HCT116 (cell line): Measurements from ENCODE around the gene TMEM269. TPM values are rescaled to one million over a fixed set of nuclear protein-coding genes. Genes with fewer than 3 reads are reported as not detected.

Source experiments
- ATAC-seq: fragments of 200-7000 bp; cut with Tn5 transposase; 2 replicates; pipeline ENCODE4 v1.9.1; 2020; ENCODE audit warnings: mild to moderate bottlenecking, moderate library complexity
- BruUV-seq: library from RNA; stranded (reverse); fragments of 400-500 nt; replicated peaks from 2 replicates; lab custom pipeline; 2021; lab: Mats Ljungman, UMichigan
- CTCF ChIA-PET: fragments of 300-600 bp; sonication (Branson Sonifier 250); formaldehyde crosslinking; loops from one replicate; lab custom pipeline; 2021; ENCODE audit warnings: antibody characterized with exemption; lab: Charles Lee
- POLR2A ChIA-PET: fragments of 300-600, 350-600 bp; sonication (Branson Sonifier 250); formaldehyde crosslinking; loops from one replicate; lab custom pipeline; 2021; ENCODE audit warnings: antibody characterized with exemption; lab: Charles Lee
- RAD21 ChIA-PET, 2 experiments: fragments of 300-600 bp; sonication (Branson Sonifier 250); formaldehyde crosslinking; loops; one replicate each; lab custom pipeline; 2023; ENCODE audit warnings: low total read pairs in 2 of 2; ENCODE audit not compliant: uncharacterized antibody in 2 of 2, unreplicated experiment in 2 of 2, low non-redundant PET in 1 of 2; lab: Charles Lee
- DNase-seq: peaks from one replicate; pipeline ENCODE4 v3.0.0-alpha.2; 2010; ENCODE audit warnings: low read depth, low spot score
- H2AFZ ChIP-seq: fragments of 200-600 bp; shearing (Covaris generic), sonication (generic); 2 replicates; pipeline ENCODE4 v1.6.1; 2017; ENCODE audit warnings: low read depth, mixed run types, mixed read lengths, antibody characterized with exemption, low read length; ENCODE audit not compliant: poor library complexity, severe bottlenecking
- H3K27ac ChIP-seq: 2 replicates; pipeline ENCODE4 v1.5.1; 2012; ENCODE audit warnings: low read depth, low read length
- H3K27me3 ChIP-seq: fragments of 200-600 bp; sonication (generic); 2 replicates; pipeline ENCODE4 v1.6.1; 2016; ENCODE audit warnings: mixed run types, low read length, mixed read lengths; ENCODE audit not compliant: insufficient read depth
- H3K36me3 ChIP-seq, 2 experiments: fragments of 200-500 bp in 1 of 2; fragments of 200-600 bp in 1 of 2; sonication (Bioruptor generic) in 1 of 2; sonication (generic) in 1 of 2; 2 replicates each; pipeline versions ENCODE4 v1.5.1 to v1.6.1; 2014 to 2016; ENCODE audit warnings: low read length in 2 of 2, inconsistent platforms in 1 of 2, mixed read lengths in 1 of 2, mixed run types in 1 of 2; ENCODE audit not compliant: insufficient read depth in 2 of 2, control insufficient read depth in 1 of 2
- H3K4me1 ChIP-seq, 2 experiments: fragments of 200-600 bp in 1 of 2; sonication (generic) in 1 of 2; 2 replicates each; pipeline versions ENCODE4 v1.5.1 to v1.6.1; 2012 to 2017; ENCODE audit warnings: low read length in 2 of 2, inconsistent platforms in 1 of 2, mild to moderate bottlenecking in 1 of 2, mixed read lengths in 1 of 2, mixed run types in 1 of 2, moderate library complexity in 1 of 2; ENCODE audit not compliant: insufficient read depth in 2 of 2, control insufficient read depth in 1 of 2
- H3K4me2 ChIP-seq: fragments of 200-600 bp; sonication (generic); 2 replicates; pipeline ENCODE4 v1.6.1; 2017; ENCODE audit warnings: mixed run types, low read length, mixed read lengths
- H3K4me3 ChIP-seq, 2 experiments: fragments of 200-600 bp in 1 of 2; sonication (generic) in 1 of 2; replicated peaks in 1 of 2; 2 replicates each; pipeline ENCODE4 v1.5.1; 2011 to 2016; ENCODE audit warnings: low read length in 2 of 2, control low read depth in 1 of 2, low read depth in 1 of 2, mild to moderate bottlenecking in 1 of 2, mixed read lengths in 1 of 2, mixed run types in 1 of 2
- H3K79me2 ChIP-seq: fragments of 200-600 bp; sonication (generic); 2 replicates; pipeline ENCODE4 v1.6.1; 2017; ENCODE audit warnings: mild to moderate bottlenecking, mixed run types, low read length, moderate library complexity, mixed read lengths; ENCODE audit not compliant: insufficient read depth
- H3K9ac ChIP-seq: fragments of 200-600 bp; sonication (generic); 2 replicates; pipeline ENCODE4 v1.6.1; 2016; ENCODE audit warnings: low read length, mixed read lengths
- H3K9me2 ChIP-seq: fragments of 200-600 bp; sonication (generic), shearing (Covaris generic); 2 replicates; pipeline ENCODE4 v1.6.1; 2017; ENCODE audit warnings: mixed run types, mild to moderate bottlenecking, moderate library complexity; ENCODE audit not compliant: insufficient read depth
- H3K9me3 ChIP-seq, 2 experiments: fragments of 200-500 bp in 1 of 2; fragments of 200-600 bp in 1 of 2; sonication (Bioruptor generic) in 1 of 2; sonication (generic) in 1 of 2; 2 replicates each; pipeline ENCODE4 v1.6.1; 2014 to 2017; ENCODE audit warnings: low read length in 2 of 2, mixed read lengths in 2 of 2, inconsistent platforms in 1 of 2, low read depth in 1 of 2, mild to moderate bottlenecking in 1 of 2, mixed run types in 1 of 2, moderate library complexity in 1 of 2; ENCODE audit not compliant: control insufficient read depth in 1 of 2, insufficient read depth in 1 of 2
- H4K20me1 ChIP-seq: fragments of 200-600 bp; sonication (generic), shearing (Covaris generic); 2 replicates; pipeline ENCODE4 v1.6.1; 2017; ENCODE audit warnings: mixed run types, mild to moderate bottlenecking, moderate library complexity; ENCODE audit not compliant: insufficient read depth
- EGR1 ChIP-seq: IDR thresholded peaks from 2 replicates; pipeline ENCODE4 v1.6.1; 2012; ENCODE audit warnings: low read depth
- ELF1 ChIP-seq: IDR thresholded peaks from 2 replicates; pipeline ENCODE4 v1.6.1; 2012; ENCODE audit warnings: low read depth, borderline replicate concordance
- EZH2 ChIP-seq: fragments of 200-600 bp; sonication (generic); IDR thresholded peaks from 2 replicates; pipeline ENCODE4 v1.6.1; 2017; ENCODE audit warnings: antibody characterized with exemption, mixed run types
- EZH2phosphoT487 ChIP-seq: fragments of 200-600 bp; IDR thresholded peaks from 2 replicates; pipeline ENCODE4 v1.6.1; 2018; ENCODE audit warnings: antibody characterized with exemption, borderline replicate concordance
- JUND ChIP-seq: IDR thresholded peaks from 2 replicates; pipeline ENCODE4 v1.6.1; 2012
- POLR2AphosphoS5 ChIP-seq: IDR thresholded peaks from 2 replicates; pipeline ENCODE4 v1.6.1; 2011; ENCODE audit warnings: mild to moderate bottlenecking, low read depth, low read length, moderate library complexity
- SP1 ChIP-seq: IDR thresholded peaks from 2 replicates; pipeline ENCODE4 v1.6.1; 2012; ENCODE audit warnings: low read depth
- SRF ChIP-seq: IDR thresholded peaks from 2 replicates; pipeline ENCODE4 v1.6.1; 2012; ENCODE audit warnings: low read depth
- TCF7L2 ChIP-seq: IDR thresholded peaks from 2 replicates; pipeline ENCODE4 v1.7.0; 2011; ENCODE audit warnings: borderline replicate concordance, inconsistent platforms; ENCODE audit not compliant: insufficient read depth, insufficient read length; ENCODE audit errors: extremely low read depth
- intact Hi-C: fragments of 100-400 bp; cut with micrococcal nuclease; formaldehyde crosslinking; loops from 2 replicates; pipeline ENCODE4 v1.10.0; 2022
- total RNA-seq: library from RNA; stranded (reverse); gene quantifications from one replicate; pipeline ENCODE4 v1.2.1, GENCODE V29; 2021; ENCODE audit not compliant: unreplicated experiment
- TF ChIP-seq, protein P1 (sequence below): IDR thresholded peaks from 2 replicates; pipeline ENCODE4 v1.6.1; 2011; ENCODE audit warnings: mild to moderate bottlenecking, low read length, moderate library complexity; ENCODE audit not compliant: insufficient replicate concordance; ENCODE audit errors: extremely low read depth

The TMEM269 gene
- total RNA-seq, 1 experiment from 2014 or later, result 0.34 TPM

DNA sequence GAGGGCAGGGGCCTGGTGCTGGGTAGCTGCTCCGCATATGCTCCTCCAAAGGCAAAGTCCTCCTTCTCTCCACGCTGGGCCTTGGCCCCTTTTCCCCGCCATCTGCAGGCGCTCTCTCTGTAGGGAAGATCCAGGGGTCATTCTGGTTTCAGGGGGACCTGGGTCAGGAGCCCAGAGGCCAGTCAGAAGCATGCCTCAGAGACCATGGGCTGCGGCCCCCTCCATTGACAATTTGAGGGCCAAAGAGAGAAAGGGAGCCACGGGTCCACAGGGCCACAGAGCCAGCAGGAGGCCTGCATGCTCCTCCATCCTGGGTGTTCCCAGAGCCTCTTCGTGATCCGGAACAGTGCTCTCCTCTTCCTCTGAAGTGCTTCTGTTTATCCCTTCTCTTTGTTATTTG is 42.6 kb upstream of the TMEM269 start:
- Histone ChIP-seq H3K9me3 (no peaks in the 10 kb centered on the region), H3K9ac (no peak overlapping the region), H3K27ac (no peak overlapping the region), H3K79me2 (no peaks in the 10 kb centered on the region), H2AFZ (no peak overlapping the region), H3K9me2 (no peaks in the 10 kb centered on the region), H3K4me2 (no peak overlapping the region), H4K20me1 (no peaks in the 10 kb centered on the region)
- no peak for ATAC-seq
- DNase-seq, result no peak
- ChIA-PET POLR2A (no interaction called here), CTCF (no interaction called here)
- no peak for TF ChIP-seq SP1
- TF ChIP-seq ELF1, result no peak
- no peak for TF ChIP-seq EZH2
- no peak for TF ChIP-seq POLR2AphosphoS5
- TF ChIP-seq, protein P1, sequence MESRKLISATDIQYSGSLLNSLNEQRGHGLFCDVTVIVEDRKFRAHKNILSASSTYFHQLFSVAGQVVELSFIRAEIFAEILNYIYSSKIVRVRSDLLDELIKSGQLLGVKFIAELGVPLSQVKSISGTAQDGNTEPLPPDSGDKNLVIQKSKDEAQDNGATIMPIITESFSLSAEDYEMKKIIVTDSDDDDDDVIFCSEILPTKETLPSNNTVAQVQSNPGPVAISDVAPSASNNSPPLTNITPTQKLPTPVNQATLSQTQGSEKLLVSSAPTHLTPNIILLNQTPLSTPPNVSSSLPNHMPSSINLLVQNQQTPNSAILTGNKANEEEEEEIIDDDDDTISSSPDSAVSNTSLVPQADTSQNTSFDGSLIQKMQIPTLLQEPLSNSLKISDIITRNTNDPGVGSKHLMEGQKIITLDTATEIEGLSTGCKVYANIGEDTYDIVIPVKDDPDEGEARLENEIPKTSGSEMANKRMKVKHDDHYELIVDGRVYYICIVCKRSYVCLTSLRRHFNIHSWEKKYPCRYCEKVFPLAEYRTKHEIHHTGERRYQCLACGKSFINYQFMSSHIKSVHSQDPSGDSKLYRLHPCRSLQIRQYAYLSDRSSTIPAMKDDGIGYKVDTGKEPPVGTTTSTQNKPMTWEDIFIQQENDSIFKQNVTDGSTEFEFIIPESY, result no peak
- TF ChIP-seq, all 23 proteins: peak for 0
- no peaks in the 10 kb centered on the region for H3K36me3 ChIP-seq
- no peak overlapping the region for H3K4me3 ChIP-seq
- RAD21 ChIA-PET, result no interaction called here
- no peaks in the 10 kb centered on the region for H3K27me3 ChIP-seq
- no TSS peak for BruUV-seq
- H3K4me1 ChIP-seq, result no peaks in the 10 kb centered on the region; a peak in 1 of 4 replicates
- intact Hi-C loops, result no loop called here

DNA sequence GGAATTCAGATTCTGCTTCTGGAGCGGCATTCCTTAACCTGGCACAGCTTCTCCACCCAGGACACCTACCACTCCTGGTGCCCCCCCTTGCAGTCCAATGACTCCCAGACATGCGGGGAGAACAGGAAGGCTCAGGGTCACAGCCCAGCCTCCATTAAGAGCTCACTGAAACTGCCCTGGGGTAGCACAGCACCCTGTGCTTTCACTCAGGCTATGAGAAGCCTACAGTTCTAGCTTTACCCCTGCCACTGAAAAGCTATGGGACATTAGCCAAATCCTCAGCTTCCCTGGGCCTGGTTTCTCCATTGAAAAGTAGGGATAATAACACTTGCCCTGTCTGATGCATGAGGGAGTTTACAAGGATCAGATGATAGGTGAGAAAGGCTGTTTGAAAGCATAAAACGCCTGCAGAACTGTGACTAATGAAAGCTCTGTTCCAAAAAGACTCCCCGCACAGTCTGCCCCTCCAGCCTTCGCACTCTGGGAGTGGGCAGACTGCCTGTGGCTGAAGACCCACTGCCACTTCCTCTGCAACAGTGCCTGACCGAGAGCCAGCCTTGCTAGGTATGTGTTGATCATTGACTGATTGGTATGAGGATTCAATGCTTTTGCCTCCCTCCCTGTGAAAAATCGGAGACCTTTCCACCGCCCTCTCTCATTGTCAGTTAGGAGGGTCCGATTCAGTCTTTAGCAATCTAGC is 42.0 kb upstream of the TMEM269 start:
- intact Hi-C loops, result no loop called here
- Histone ChIP-seq H3K27me3 (no peaks in the 10 kb centered on the region), H3K79me2 (no peaks in the 10 kb centered on the region), H3K4me2 (no peak overlapping the region), H4K20me1 (no peaks in the 10 kb centered on the region), H3K4me3 (no peak overlapping the region), H3K36me3 (no peaks in the 10 kb centered on the region), H2AFZ (no peak overlapping the region), H3K27ac (no peak overlapping the region), H3K9me3 (no peaks in the 10 kb centered on the region), H3K9me2 (no peaks in the 10 kb centered on the region), H3K4me1 (no peaks in the 10 kb centered on the region), H3K9ac (no peak overlapping the region)
- DNase-seq (no peak), ATAC-seq (no peak)
- no TSS peak for BruUV-seq
- ChIA-PET CTCF (no interaction called here), RAD21 (no interaction called here), POLR2A (no interaction called here)
- TF ChIP-seq TCF7L2, result no peak
- TF ChIP-seq JUND, result no peak
- no peak for TF ChIP-seq SP1
- no peak for TF ChIP-seq SRF
- TF ChIP-seq EZH2phosphoT487, result no peak
- TF ChIP-seq EZH2, result no peak
- no peak for TF ChIP-seq EGR1
